Transverse colon (tissue), 4 donors: ENCODE results near the gene ATF4.

Experiments used
- CTCF ChIP-seq, 5 experiments: fragments of 200-600 bp in 3 of 5; fragments of 450-650 bp in 2 of 5; sonication (generic) in 3 of 5; IDR thresholded peaks; 1 replicate in 2 of 5; 2 replicates in 3 of 5; pipeline ENCODE4 v1.5.1; 2016 to 2017; ENCODE audit warnings: antibody characterized with exemption in 5 of 5, inconsistent platforms in 3 of 5, mild to moderate bottlenecking in 2 of 5, moderate library complexity in 1 of 5
- EP300 ChIP-seq: sonication (generic); formaldehyde crosslinking; IDR thresholded peaks from one replicate; pipeline ENCODE4 v1.6.1; 2017; ENCODE audit warnings: antibody characterized with exemption, low read depth
- POLR2A ChIP-seq: fragments of 450-650 bp; IDR thresholded peaks from one replicate; pipeline ENCODE4 v1.6.1; 2016; ENCODE audit warnings: antibody characterized with exemption, mild to moderate bottlenecking, moderate library complexity
- POLR2AphosphoS5 ChIP-seq, 3 donors: sonication (generic); formaldehyde crosslinking; IDR thresholded peaks; one replicate each; pipeline ENCODE4 v1.6.1; 2016; ENCODE audit warnings: antibody characterized with exemption in 3 of 3

GRCh38 chr22:39486951-39487825, 33.2 kb upstream of the ATF4 start:
- TF ChIP-seq EP300 (no peak), POLR2AphosphoS5 (IDR thresholded peaks at IDR 0.05) (no peak), CTCF (IDR thresholded peaks at IDR 0.05) (no peak), POLR2A (no peak)
